H1 (cell line): ENCODE data around the gene IFT25.

Experiments used
- BRCA1 ChIP-seq: IDR thresholded peaks from 2 replicates; pipeline ENCODE4 v1.6.1; 2012; ENCODE audit warnings: low read depth, low read length, improper control_type of control experiment
- JUND ChIP-seq: IDR thresholded peaks from 2 replicates; pipeline ENCODE4 v1.6.1; 2011; ENCODE audit warnings: mild to moderate bottlenecking, improper control_type of control experiment, low read length
- POLR2A ChIP-seq, 2 experiments: IDR thresholded peaks; 1 replicate in 1 of 2; 2 replicates in 1 of 2; pipeline ENCODE4 v1.6.1; 2011; ENCODE audit warnings: low read depth in 2 of 2, low read length in 2 of 2, mild to moderate bottlenecking in 2 of 2; ENCODE audit errors: control extremely low read depth in 1 of 2
- POLR2AphosphoS5 ChIP-seq: IDR thresholded peaks from 2 replicates; pipeline ENCODE4 v1.6.1; 2011; ENCODE audit warnings: low read depth, low read length

DNA sequence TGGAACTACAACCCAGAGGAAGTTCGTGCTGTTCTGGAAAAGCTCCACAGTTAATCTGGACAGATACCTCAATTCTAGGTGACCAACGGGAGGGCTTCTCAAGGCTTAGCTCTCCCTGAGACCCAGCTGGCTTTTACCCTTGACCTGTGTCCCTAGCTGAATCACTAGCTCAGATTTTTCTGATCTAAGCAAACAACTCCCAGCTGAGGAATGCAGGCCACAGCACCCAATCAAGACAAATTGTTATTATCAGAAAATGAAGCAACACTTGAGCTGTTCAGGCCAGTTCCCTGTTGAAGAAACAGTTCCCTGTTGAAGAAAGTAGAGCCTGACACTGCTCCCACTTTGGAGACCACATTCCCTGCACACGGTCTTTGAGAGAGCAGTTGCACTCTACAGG is 35.6 kb downstream of the IFT25 start:
- no peak for TF ChIP-seq POLR2A (IDR thresholded peaks at IDR 0.05; ENCODE audit: control extremely low read depth in 1 of 2, low read depth in 2 of 2, low read length in 2 of 2)
- no peak for TF ChIP-seq BRCA1
- no peak for TF ChIP-seq JUND
- TF ChIP-seq POLR2AphosphoS5, result no peak
